ENCODE measurements around the gene HIP1.
"Not testable (repeated sequence)": the region's sequence is repeated elsewhere in the genome, so short reads cannot be mapped to it uniquely, and the experiment has no call there.

HIP1 gene

GRCh38 chr7:75595766-75596165 lies 143.0 kb downstream of the HIP1 start:
- CTCF ChIA-PET: no interaction called here
- no peak overlapping the region for H3K27ac ChIP-seq
- DNase-seq (ENCODE audit: low spot score): no peak
- TF ChIP-seq CTCF (conservative IDR thresholded peaks at IDR 0.05; ENCODE audit: low read depth): no peak
- POLR2A ChIA-PET (ENCODE audit: low non-redundant PET): no interaction called here

GRCh38 chr7:75593500-75594184 lies 145.1 kb downstream of the HIP1 start:
- POLR2A ChIA-PET (ENCODE audit: low non-redundant PET); CTCF ChIA-PET; DNase-seq (ENCODE audit: low spot score); H3K27ac ChIP-seq: not testable (repeated sequence)

GRCh38 chr7:75591467-75592255 lies 147.1 kb downstream of the HIP1 start:
- TF ChIP-seq CTCF (conservative IDR thresholded peaks at IDR 0.05; ENCODE audit: low read depth): no peak
- POLR2A ChIA-PET (ENCODE audit: low non-redundant PET): no interaction called here
- no peak overlapping the region for H3K27ac ChIP-seq
- CTCF ChIA-PET: interaction anchor here (0.7 kb wide), 1 partner anchor 195 kb away, joined by 3 read pairs; no protein-coding TSS in a partner anchor
- DNase-seq (ENCODE audit: low spot score): no peak

GRCh38 chr7:75590373-75591005 lies 148.3 kb downstream of the HIP1 start:
- CTCF ChIA-PET: interaction anchor here (0.7 kb wide), 1 partner anchor 196 kb away, joined by 3 read pairs; no protein-coding TSS in a partner anchor
- TF ChIP-seq CTCF (conservative IDR thresholded peaks at IDR 0.05; ENCODE audit: low read depth): no peak
- DNase-seq (ENCODE audit: low spot score): no peak
- POLR2A ChIA-PET (ENCODE audit: low non-redundant PET): no interaction called here
- no peak overlapping the region for H3K27ac ChIP-seq

- no peak for DNase-seq (ENCODE audit: low spot score)
- CTCF ChIA-PET: interaction anchor here (1.2 kb wide), 1 partner anchor 26 kb away, joined by 3 read pairs; no protein-coding TSS in a partner anchor
- H3K27ac ChIP-seq: no peak overlapping the region
- POLR2A ChIA-PET (ENCODE audit: low non-redundant PET): no interaction called here
- no peak for TF ChIP-seq CTCF (conservative IDR thresholded peaks at IDR 0.05; ENCODE audit: low read depth)
Observed at GRCh38 chr7:75584354-75584753, 154.4 kb downstream of the HIP1 start.

GRCh38 chr7:75583255-75583654 lies 155.5 kb downstream of the HIP1 start:
- H3K27ac ChIP-seq: no peak overlapping the region
- no peak for DNase-seq (ENCODE audit: low spot score)
- POLR2A ChIA-PET (ENCODE audit: low non-redundant PET): no interaction called here
- TF ChIP-seq CTCF (conservative IDR thresholded peaks at IDR 0.05; ENCODE audit: low read depth): no peak
- CTCF ChIA-PET: interaction anchor here (1.2 kb wide), 1 partner anchor 27 kb away, joined by 3 read pairs; no protein-coding TSS in a partner anchor

All from RWPE1 (cell line).